Measurements from ENCODE around the gene MAEL. TPM values are rescaled to one million over a fixed set of nuclear protein-coding genes. Genes with fewer than 3 reads are reported as not detected.

The MAEL gene
- total RNA-seq, 1 experiment from 2014 or later: 0.26 TPM

DNA sequence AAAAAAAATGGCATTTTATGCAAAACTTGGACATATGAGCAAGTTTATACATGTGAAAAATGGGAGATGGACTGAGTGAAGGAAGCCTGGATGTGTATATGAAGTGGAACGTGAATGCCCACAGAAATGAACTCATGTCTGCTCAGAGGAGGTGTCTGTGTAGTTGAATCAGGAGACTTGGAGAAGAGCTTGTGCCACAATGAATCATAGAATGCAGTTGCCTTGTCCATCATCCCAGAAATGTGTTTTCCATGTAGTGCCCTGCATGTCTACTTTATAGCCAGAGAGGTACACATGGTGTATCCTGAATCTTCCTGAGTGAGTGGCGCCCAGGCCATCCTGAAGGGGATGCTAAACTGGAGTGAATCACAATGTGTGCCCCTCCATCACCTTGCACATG is 11.1 kb upstream of the MAEL start:
- Mint-ChIP-seq H3K4me3 (no peak overlapping the region), H3K27ac (no peak overlapping the region), H3K9me3 (no peaks in the 10 kb centered on the region), H3K27me3 (ENCODE audit: low read depth) (peaks cover 65% of the 10 kb centered on the region), H3K36me3 (no peaks in the 10 kb centered on the region), H3K4me1 (peaks cover 13% of the 10 kb centered on the region)
- ChIA-PET POLR2A (no interaction called here), CTCF (interaction anchor here (2.1 kb wide), 1 partner anchor 81 kb away, joined by 5 read pairs; no protein-coding TSS in a partner anchor)
- no peak for ATAC-seq
- DNase-seq (ENCODE audit: low spot score): no peak
- TF ChIP-seq, protein P1, sequence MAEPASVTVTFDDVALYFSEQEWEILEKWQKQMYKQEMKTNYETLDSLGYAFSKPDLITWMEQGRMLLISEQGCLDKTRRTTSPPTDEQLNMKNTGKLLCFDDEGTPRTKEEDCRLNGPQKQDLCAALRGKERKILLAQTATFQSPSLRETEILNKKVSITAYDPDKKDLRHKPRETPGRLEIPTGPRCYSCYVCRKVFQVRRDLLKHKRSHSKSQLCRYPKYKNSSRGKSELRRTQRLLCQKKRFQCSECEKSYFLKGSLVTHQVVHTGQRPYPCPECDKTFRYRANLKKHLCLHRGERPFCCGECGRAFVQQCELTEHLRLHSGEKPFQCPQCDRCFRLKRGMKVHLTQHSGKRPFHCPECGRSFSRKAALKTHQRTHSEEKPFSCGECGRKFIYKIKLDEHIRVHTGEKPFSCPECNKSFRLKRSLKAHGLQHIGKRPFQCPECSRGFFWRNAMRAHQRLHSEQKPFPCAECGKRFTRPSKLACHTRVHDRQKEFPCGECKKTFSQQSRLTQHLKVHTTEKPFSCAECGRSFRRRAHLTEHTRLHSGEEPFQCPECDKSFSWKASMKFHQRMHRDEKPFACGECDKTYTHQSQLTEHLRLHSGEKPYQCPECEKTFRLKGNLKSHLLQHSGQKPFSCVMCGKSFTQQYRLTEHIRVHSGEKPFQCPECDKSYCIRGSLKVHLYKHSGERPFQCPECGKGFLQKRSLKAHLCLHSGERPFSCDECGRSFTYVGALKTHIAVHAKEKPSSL (CRISPR knock-in tag; conservative IDR thresholded peaks at IDR 0.05): no peak
- TF ChIP-seq, protein P2, sequence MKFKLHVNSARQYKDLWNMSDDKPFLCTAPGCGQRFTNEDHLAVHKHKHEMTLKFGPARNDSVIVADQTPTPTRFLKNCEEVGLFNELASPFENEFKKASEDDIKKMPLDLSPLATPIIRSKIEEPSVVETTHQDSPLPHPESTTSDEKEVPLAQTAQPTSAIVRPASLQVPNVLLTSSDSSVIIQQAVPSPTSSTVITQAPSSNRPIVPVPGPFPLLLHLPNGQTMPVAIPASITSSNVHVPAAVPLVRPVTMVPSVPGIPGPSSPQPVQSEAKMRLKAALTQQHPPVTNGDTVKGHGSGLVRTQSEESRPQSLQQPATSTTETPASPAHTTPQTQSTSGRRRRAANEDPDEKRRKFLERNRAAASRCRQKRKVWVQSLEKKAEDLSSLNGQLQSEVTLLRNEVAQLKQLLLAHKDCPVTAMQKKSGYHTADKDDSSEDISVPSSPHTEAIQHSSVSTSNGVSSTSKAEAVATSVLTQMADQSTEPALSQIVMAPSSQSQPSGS (CRISPR knock-in tag; IDR thresholded peaks at IDR 0.05; ENCODE audit: borderline replicate concordance, low read depth): no peak
- TF ChIP-seq, protein P3, sequence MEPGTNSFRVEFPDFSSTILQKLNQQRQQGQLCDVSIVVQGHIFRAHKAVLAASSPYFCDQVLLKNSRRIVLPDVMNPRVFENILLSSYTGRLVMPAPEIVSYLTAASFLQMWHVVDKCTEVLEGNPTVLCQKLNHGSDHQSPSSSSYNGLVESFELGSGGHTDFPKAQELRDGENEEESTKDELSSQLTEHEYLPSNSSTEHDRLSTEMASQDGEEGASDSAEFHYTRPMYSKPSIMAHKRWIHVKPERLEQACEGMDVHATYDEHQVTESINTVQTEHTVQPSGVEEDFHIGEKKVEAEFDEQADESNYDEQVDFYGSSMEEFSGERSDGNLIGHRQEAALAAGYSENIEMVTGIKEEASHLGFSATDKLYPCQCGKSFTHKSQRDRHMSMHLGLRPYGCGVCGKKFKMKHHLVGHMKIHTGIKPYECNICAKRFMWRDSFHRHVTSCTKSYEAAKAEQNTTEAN (CRISPR knock-in tag; IDR thresholded peaks at IDR 0.05): no peak
- TF ChIP-seq ZNF121 (CRISPR knock-in tag; IDR thresholded peaks at IDR 0.05) (no peak), ZNF219 (CRISPR knock-in tag; IDR thresholded peaks at IDR 0.05; ENCODE audit: borderline replicate concordance) (no peak), SOX15 (CRISPR knock-in tag; IDR thresholded peaks at IDR 0.05) (no peak), FOXJ3 (CRISPR knock-in tag; IDR thresholded peaks at IDR 0.05; ENCODE audit: borderline replicate concordance) (no peak), RELA (CRISPR knock-in tag; IDR thresholded peaks at IDR 0.05; ENCODE audit: borderline replicate concordance) (no peak), ZNF138 (CRISPR knock-in tag; conservative IDR thresholded peaks at IDR 0.05) (no peak), ZNF263 (CRISPR knock-in tag; IDR thresholded peaks at IDR 0.05; ENCODE audit: low read depth) (no peak), SP1 (CRISPR knock-in tag; conservative IDR thresholded peaks at IDR 0.05) (no peak), JUN (CRISPR knock-in tag; IDR thresholded peaks at IDR 0.05) (no peak)
- TF ChIP-seq, protein P4, sequence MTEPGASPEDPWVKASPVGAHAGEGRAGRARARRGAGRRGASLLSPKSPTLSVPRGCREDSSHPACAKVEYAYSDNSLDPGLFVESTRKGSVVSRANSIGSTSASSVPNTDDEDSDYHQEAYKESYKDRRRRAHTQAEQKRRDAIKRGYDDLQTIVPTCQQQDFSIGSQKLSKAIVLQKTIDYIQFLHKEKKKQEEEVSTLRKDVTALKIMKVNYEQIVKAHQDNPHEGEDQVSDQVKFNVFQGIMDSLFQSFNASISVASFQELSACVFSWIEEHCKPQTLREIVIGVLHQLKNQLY (CRISPR knock-in tag; IDR thresholded peaks at IDR 0.05): no peak
- TF ChIP-seq, protein P5, sequence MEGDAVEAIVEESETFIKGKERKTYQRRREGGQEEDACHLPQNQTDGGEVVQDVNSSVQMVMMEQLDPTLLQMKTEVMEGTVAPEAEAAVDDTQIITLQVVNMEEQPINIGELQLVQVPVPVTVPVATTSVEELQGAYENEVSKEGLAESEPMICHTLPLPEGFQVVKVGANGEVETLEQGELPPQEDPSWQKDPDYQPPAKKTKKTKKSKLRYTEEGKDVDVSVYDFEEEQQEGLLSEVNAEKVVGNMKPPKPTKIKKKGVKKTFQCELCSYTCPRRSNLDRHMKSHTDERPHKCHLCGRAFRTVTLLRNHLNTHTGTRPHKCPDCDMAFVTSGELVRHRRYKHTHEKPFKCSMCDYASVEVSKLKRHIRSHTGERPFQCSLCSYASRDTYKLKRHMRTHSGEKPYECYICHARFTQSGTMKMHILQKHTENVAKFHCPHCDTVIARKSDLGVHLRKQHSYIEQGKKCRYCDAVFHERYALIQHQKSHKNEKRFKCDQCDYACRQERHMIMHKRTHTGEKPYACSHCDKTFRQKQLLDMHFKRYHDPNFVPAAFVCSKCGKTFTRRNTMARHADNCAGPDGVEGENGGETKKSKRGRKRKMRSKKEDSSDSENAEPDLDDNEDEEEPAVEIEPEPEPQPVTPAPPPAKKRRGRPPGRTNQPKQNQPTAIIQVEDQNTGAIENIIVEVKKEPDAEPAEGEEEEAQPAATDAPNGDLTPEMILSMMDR (IDR thresholded peaks at IDR 0.05): no peak
- TF ChIP-seq, protein P6, sequence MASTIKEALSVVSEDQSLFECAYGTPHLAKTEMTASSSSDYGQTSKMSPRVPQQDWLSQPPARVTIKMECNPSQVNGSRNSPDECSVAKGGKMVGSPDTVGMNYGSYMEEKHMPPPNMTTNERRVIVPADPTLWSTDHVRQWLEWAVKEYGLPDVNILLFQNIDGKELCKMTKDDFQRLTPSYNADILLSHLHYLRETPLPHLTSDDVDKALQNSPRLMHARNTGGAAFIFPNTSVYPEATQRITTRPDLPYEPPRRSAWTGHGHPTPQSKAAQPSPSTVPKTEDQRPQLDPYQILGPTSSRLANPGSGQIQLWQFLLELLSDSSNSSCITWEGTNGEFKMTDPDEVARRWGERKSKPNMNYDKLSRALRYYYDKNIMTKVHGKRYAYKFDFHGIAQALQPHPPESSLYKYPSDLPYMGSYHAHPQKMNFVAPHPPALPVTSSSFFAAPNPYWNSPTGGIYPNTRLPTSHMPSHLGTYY (CRISPR knock-in tag; IDR thresholded peaks at IDR 0.05): no peak
- TF ChIP-seq, protein P7, sequence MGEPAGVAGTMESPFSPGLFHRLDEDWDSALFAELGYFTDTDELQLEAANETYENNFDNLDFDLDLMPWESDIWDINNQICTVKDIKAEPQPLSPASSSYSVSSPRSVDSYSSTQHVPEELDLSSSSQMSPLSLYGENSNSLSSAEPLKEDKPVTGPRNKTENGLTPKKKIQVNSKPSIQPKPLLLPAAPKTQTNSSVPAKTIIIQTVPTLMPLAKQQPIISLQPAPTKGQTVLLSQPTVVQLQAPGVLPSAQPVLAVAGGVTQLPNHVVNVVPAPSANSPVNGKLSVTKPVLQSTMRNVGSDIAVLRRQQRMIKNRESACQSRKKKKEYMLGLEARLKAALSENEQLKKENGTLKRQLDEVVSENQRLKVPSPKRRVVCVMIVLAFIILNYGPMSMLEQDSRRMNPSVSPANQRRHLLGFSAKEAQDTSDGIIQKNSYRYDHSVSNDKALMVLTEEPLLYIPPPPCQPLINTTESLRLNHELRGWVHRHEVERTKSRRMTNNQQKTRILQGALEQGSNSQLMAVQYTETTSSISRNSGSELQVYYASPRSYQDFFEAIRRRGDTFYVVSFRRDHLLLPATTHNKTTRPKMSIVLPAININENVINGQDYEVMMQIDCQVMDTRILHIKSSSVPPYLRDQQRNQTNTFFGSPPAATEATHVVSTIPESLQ (CRISPR knock-in tag; IDR thresholded peaks at IDR 0.05): no peak
- TF ChIP-seq, protein P8, sequence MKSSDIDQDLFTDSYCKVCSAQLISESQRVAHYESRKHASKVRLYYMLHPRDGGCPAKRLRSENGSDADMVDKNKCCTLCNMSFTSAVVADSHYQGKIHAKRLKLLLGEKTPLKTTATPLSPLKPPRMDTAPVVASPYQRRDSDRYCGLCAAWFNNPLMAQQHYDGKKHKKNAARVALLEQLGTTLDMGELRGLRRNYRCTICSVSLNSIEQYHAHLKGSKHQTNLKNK (CRISPR knock-in tag; IDR thresholded peaks at IDR 0.05): no peak
